ENCODE results near the gene ITGB7. TPM values are rescaled to one million over a fixed set of nuclear protein-coding genes. Genes with fewer than 3 reads are reported as not detected.
"Not testable (repeated sequence)": the region's sequence is repeated elsewhere in the genome, so short reads cannot be mapped to it uniquely, and the experiment has no call there.

ITGB7 gene
- polyA plus RNA-seq, 2 donors = 7.5 to 8.0 TPM

DNA sequence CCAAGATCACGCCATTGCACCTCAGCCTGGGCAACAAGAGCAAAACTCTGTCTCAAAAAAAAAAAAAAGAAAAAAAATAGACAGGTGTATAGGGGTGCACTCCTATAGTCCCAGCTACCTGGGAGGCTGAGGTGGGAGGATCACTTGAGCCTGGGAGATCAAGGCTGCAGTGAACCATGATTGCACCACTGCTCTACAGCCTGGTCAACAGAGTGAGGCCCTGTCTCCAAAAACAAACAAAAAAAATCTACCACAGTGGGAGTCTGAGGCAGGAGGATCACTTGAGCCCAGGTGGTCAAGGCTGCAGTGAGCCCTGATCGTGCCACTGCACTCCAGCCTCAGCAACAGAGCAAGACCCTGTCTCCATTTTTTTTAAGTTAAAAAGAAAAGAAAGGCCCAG lies 44.0 kb downstream of the ITGB7 start:
- not testable (repeated sequence) for H3K9me3 ChIP-seq (ENCODE audit: control insufficient read depth in 2 of 2, insufficient read depth in 1 of 2, low read depth in 1 of 2, low read length in 1 of 2); H3K27me3 ChIP-seq (ENCODE audit: control insufficient read depth in 1 of 2, insufficient read depth in 2 of 2, low read length in 2 of 2); H3K36me3 ChIP-seq (ENCODE audit: control insufficient read depth in 2 of 2, insufficient read depth in 2 of 2, low read length in 1 of 2); H3K27ac ChIP-seq (ENCODE audit: low read depth in 2 of 2, low read length in 1 of 2); H3K4me3 ChIP-seq (ENCODE audit: low read depth in 1 of 2, low read length in 2 of 2); H3K4me1 ChIP-seq (ENCODE audit: control insufficient read depth in 2 of 2, insufficient read depth in 2 of 2, low read length in 1 of 2)
- 92 to 97% methylated on average over 2 of the region's 2 CpGs for WGBS, 2 donors

DNA sequence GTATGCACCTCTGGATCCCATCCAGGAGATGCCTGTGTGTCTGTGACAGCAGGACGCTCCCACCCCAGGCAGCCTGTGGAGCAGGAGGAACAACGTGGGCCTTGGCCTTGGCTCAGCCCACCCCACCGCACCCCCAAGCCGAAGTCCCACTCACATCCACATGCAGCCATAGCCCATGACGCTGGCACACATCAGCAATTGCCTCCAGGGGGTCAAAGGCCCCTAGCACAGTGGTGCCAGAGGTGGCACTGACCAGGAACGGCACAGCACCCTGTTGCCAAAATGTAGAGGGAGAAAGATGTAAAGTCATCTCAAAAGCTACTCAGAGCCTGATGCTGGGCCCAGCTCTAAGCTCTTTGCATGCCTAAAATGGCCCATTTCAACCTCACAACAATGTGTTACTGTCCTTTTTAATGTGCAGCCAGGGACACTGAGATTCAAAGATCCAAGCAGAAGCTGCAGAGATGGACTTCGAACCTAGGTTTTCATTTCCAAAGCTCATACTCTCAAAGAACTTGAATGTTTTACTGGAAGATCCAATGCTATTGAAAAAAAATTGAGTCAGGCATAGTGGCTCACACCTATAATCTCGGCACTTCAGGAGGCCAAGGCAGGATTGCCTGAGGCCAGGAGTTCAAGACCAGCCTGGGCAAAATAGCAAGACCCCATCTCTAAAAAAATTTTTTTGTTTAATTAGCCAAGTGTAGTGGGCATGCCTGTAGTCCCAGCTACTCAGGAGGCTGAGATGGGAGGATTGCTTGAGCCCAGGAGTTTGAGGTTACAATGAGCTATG lies 45.7 kb downstream of the ITGB7 start:
- no peak overlapping the region for H3K4me3 ChIP-seq (ENCODE audit: low read depth in 1 of 2, low read length in 2 of 2)
- no peaks in the 10 kb centered on the region for H3K27me3 ChIP-seq (ENCODE audit: control insufficient read depth in 1 of 2, insufficient read depth in 2 of 2, low read length in 2 of 2)
- WGBS, 2 donors = 89 to 91% methylated on average over 8 of the region's 8 CpGs
- H3K4me1 ChIP-seq (ENCODE audit: control insufficient read depth in 2 of 2, insufficient read depth in 2 of 2, low read length in 1 of 2) = no peaks in the 10 kb centered on the region
- no peaks in the 10 kb centered on the region for H3K9me3 ChIP-seq (ENCODE audit: control insufficient read depth in 2 of 2, insufficient read depth in 1 of 2, low read depth in 1 of 2, low read length in 1 of 2)
- peaks cover 0 to 10% of the 10 kb centered on the region in 2 donors for H3K36me3 ChIP-seq (ENCODE audit: control insufficient read depth in 2 of 2, insufficient read depth in 2 of 2, low read length in 1 of 2)
- H3K27ac ChIP-seq (ENCODE audit: low read depth in 2 of 2, low read length in 1 of 2) = no peak overlapping the region

DNA sequence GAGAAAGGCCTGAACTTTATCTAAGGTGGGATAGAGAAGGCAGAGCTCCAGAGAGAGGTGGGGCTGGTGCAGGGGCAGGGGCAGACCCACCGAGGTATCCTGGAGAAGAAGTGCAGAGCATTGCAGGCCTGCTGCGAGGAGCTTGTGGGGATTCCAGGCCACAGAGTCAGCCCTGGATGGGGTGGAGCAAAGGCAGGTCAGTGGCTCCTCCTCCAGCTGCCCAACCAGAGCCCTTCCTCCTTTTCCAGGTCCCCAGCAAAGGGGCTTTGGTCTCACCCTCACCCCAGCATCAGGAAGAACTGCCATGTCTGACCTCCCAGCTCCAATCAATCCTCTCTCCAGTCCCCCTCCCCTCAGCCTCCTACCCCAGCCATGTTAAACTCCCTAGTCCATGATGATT lies 46.4 kb downstream of the ITGB7 start:
- Histone ChIP-seq H3K27me3 (ENCODE audit: control insufficient read depth in 1 of 2, insufficient read depth in 2 of 2, low read length in 2 of 2) (no peaks in the 10 kb centered on the region), H3K4me1 (ENCODE audit: control insufficient read depth in 2 of 2, insufficient read depth in 2 of 2, low read length in 1 of 2) (no peaks in the 10 kb centered on the region), H3K9me3 (ENCODE audit: control insufficient read depth in 2 of 2, insufficient read depth in 1 of 2, low read depth in 1 of 2, low read length in 1 of 2) (no peaks in the 10 kb centered on the region), H3K4me3 (ENCODE audit: low read depth in 1 of 2, low read length in 2 of 2) (no peak overlapping the region), H3K36me3 (ENCODE audit: control insufficient read depth in 2 of 2, insufficient read depth in 2 of 2, low read length in 1 of 2) (peaks cover 0 to 10% of the 10 kb centered on the region in 2 donors), H3K27ac (ENCODE audit: low read depth in 2 of 2, low read length in 1 of 2) (no peak overlapping the region)
- 75 to 81% methylated on average over 2 of the region's 2 CpGs for WGBS, 2 donors

DNA sequence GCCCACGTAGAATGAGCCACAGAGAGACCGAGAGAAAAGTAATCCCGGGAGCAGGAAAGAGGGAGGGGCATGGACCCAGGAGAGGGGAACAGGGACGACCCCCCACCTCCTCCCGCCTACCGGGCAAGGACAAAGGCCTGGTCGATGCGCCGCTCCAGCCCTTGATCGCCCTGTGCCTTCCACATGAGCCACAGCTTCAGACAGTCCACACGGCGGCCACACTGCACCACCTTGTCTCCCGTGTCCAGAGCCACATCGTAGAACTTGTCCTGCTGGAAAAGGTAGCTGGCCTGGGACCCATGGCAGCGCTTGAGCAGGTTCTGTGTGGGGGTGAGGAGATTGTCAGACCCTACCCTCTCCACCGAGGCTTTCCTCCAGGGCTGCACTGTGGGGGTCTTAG lies 47.1 kb downstream of the ITGB7 start:
- no peak overlapping the region for H3K4me3 ChIP-seq (ENCODE audit: low read depth in 1 of 2, low read length in 2 of 2)
- H3K27ac ChIP-seq (ENCODE audit: low read depth in 2 of 2, low read length in 1 of 2) = peak overlapping the region in 1 of 2 donors; percentile 3
- peaks cover 0 to 10% of the 10 kb centered on the region in 2 donors for H3K36me3 ChIP-seq (ENCODE audit: control insufficient read depth in 2 of 2, insufficient read depth in 2 of 2, low read length in 1 of 2)
- no peaks in the 10 kb centered on the region for H3K27me3 ChIP-seq (ENCODE audit: control insufficient read depth in 1 of 2, insufficient read depth in 2 of 2, low read length in 2 of 2)
- no peaks in the 10 kb centered on the region for H3K9me3 ChIP-seq (ENCODE audit: control insufficient read depth in 2 of 2, insufficient read depth in 1 of 2, low read depth in 1 of 2, low read length in 1 of 2)
- no peaks in the 10 kb centered on the region for H3K4me1 ChIP-seq (ENCODE audit: control insufficient read depth in 2 of 2, insufficient read depth in 2 of 2, low read length in 1 of 2)
- 84 to 86% methylated on average over 13 to 16 of the region's 16 CpGs for WGBS, 2 donors

DNA sequence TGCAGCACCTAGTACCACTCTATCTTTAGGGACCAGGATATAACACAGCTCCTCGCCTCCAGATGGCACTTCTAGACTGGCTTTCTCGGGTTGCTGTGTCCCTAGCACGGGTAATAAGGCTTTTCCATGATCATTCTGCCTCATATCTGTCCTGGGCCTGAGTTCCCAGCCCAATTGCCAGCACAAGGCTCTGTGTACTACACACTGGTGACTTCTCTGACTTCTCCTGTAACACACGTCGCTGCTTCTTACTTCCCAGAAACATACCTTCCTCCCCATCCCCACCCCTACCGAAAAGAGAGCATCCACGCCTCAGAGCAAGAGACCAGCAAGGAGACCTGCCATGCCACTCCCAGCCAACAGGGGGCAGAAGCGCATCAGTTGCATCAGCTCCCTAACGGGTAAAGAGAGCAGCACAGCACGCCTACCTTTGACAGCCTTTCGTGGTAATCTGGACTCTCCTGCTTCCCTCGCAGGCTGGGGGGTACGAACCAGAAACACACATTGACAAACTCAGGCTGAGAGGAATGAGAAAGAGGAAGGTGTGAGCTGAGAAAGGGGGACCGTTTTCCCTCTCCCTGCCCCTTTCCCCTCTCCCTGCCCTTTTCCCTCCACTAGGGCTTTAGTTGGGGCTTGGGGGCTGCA lies 47.7 kb downstream of the ITGB7 start:
- peaks cover 0 to 10% of the 10 kb centered on the region in 2 donors for H3K36me3 ChIP-seq (ENCODE audit: control insufficient read depth in 2 of 2, insufficient read depth in 2 of 2, low read length in 1 of 2)
- no peaks in the 10 kb centered on the region for H3K27me3 ChIP-seq (ENCODE audit: control insufficient read depth in 1 of 2, insufficient read depth in 2 of 2, low read length in 2 of 2)
- H3K4me1 ChIP-seq (ENCODE audit: control insufficient read depth in 2 of 2, insufficient read depth in 2 of 2, low read length in 1 of 2) = no peaks in the 10 kb centered on the region
- peak overlapping the region in 1 of 2 donors; percentile 34 for H3K27ac ChIP-seq (ENCODE audit: low read depth in 2 of 2, low read length in 1 of 2)
- 16 to 17% methylated on average over 14 of the region's 14 CpGs for WGBS, 2 donors
- H3K9me3 ChIP-seq (ENCODE audit: control insufficient read depth in 2 of 2, insufficient read depth in 1 of 2, low read depth in 1 of 2, low read length in 1 of 2) = no peaks in the 10 kb centered on the region
- H3K4me3 ChIP-seq (ENCODE audit: low read depth in 1 of 2, low read length in 2 of 2) = no peak overlapping the region

DNA sequence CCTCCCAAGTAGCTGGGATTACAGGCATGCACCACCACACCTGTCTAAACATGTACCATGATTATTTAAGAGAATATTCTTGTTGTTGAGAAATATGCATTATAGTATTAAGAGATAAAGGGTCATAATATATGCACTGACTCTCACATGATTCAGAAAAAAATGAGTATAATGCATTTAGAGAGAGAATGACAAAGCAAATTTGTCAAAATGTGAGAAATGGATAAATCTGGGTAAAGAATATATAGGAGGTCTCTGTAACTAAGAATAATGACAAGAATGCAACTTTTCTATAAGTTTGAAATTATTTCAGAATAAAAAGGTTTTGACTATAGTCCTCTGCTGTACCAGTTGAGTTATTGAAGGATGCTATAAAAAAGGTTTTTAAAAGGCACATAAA lies 54.7 kb downstream of the ITGB7 start:
- Histone ChIP-seq H3K4me3 (ENCODE audit: low read depth in 1 of 2, low read length in 2 of 2) (no peak overlapping the region), H3K27ac (ENCODE audit: low read depth in 2 of 2, low read length in 1 of 2) (no peak overlapping the region), H3K27me3 (ENCODE audit: control insufficient read depth in 1 of 2, insufficient read depth in 2 of 2, low read length in 2 of 2) (no peaks in the 10 kb centered on the region), H3K4me1 (ENCODE audit: control insufficient read depth in 2 of 2, insufficient read depth in 2 of 2, low read length in 1 of 2) (no peaks in the 10 kb centered on the region), H3K9me3 (ENCODE audit: control insufficient read depth in 2 of 2, insufficient read depth in 1 of 2, low read depth in 1 of 2, low read length in 1 of 2) (no peaks in the 10 kb centered on the region), H3K36me3 (ENCODE audit: control insufficient read depth in 2 of 2, insufficient read depth in 2 of 2, low read length in 1 of 2) (no peaks in the 10 kb centered on the region)

DNA sequence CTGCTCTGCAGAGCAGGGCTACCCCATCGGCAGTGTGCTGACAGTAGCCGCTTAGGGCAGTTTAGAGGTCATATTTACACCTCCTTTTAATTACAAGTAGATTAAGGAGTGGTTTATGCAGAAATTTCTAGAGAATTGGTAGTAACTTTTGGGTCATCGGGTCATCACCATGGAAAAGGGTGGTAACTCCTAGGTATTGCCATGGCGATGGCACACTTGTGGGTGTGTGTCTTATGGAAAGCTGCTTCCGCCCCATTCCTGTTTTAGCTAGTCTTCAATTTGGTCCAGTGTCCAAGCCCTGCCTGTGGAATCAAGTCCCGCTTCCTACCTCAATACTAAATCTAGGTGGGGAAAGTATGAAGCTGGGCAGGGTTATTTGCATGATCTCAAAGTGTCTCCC lies 56.0 kb downstream of the ITGB7 start:
- Histone ChIP-seq H3K27ac (ENCODE audit: low read depth in 2 of 2, low read length in 1 of 2) (no peak overlapping the region), H3K27me3 (ENCODE audit: control insufficient read depth in 1 of 2, insufficient read depth in 2 of 2, low read length in 2 of 2) (no peaks in the 10 kb centered on the region), H3K4me3 (ENCODE audit: low read depth in 1 of 2, low read length in 2 of 2) (no peak overlapping the region), H3K9me3 (ENCODE audit: control insufficient read depth in 2 of 2, insufficient read depth in 1 of 2, low read depth in 1 of 2, low read length in 1 of 2) (no peaks in the 10 kb centered on the region), H3K4me1 (ENCODE audit: control insufficient read depth in 2 of 2, insufficient read depth in 2 of 2, low read length in 1 of 2) (no peaks in the 10 kb centered on the region), H3K36me3 (ENCODE audit: control insufficient read depth in 2 of 2, insufficient read depth in 2 of 2, low read length in 1 of 2) (no peaks in the 10 kb centered on the region)
- 85 to 88% methylated on average over 6 of the region's 6 CpGs for WGBS, 2 donors

DNA sequence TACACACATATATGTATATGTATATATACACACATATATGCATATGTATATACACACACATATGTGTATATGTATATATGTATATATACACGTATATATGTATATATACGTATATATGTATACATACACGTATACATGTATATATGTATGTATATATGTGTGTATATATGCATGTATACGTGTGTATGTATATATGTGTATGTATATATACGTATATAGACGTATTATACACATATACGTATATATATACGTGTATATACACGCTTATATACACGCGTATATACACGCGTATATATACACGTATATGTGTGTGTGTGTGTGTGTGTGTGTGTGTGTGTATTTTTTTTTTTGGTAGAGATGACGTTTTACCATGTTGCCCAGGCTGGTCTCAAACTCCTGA lies 59.4 kb downstream of the ITGB7 start:
- no peaks in the 10 kb centered on the region for H3K27me3 ChIP-seq (ENCODE audit: control insufficient read depth in 1 of 2, insufficient read depth in 2 of 2, low read length in 2 of 2)
- H3K36me3 ChIP-seq (ENCODE audit: control insufficient read depth in 2 of 2, insufficient read depth in 2 of 2, low read length in 1 of 2) = no peaks in the 10 kb centered on the region
- no peaks in the 10 kb centered on the region for H3K9me3 ChIP-seq (ENCODE audit: control insufficient read depth in 2 of 2, insufficient read depth in 1 of 2, low read depth in 1 of 2, low read length in 1 of 2)
- no peaks in the 10 kb centered on the region for H3K4me1 ChIP-seq (ENCODE audit: control insufficient read depth in 2 of 2, insufficient read depth in 2 of 2, low read length in 1 of 2)
- no peak overlapping the region for H3K4me3 ChIP-seq (ENCODE audit: low read depth in 1 of 2, low read length in 2 of 2)
- 92 to 93% methylated on average over 15 of the region's 15 CpGs for WGBS, 2 donors
- H3K27ac ChIP-seq (ENCODE audit: low read depth in 2 of 2, low read length in 1 of 2) = no peak overlapping the region

DNA sequence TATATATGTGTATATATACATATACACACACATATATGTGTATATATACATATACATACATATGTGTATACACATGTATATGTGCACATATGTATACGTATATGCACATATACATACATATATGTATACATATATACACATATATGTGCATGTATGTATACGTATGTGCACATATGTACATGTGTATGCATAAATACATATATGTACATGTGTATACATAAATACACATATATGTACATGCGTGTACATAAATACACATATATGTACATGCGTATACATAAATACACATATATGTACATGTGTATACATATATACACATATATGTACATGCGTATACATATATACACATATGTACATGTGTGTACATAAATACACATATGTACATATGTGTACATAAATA lies 59.9 kb downstream of the ITGB7 start:
- H3K36me3 ChIP-seq (ENCODE audit: control insufficient read depth in 2 of 2, insufficient read depth in 2 of 2, low read length in 1 of 2) = no peaks in the 10 kb centered on the region
- no peak overlapping the region for H3K27ac ChIP-seq (ENCODE audit: low read depth in 2 of 2, low read length in 1 of 2)
- WGBS, 2 donors = 90 to 91% methylated on average over 5 of the region's 5 CpGs
- H3K4me3 ChIP-seq (ENCODE audit: low read depth in 1 of 2, low read length in 2 of 2) = no peak overlapping the region
- H3K27me3 ChIP-seq (ENCODE audit: control insufficient read depth in 1 of 2, insufficient read depth in 2 of 2, low read length in 2 of 2) = no peaks in the 10 kb centered on the region
- H3K9me3 ChIP-seq (ENCODE audit: control insufficient read depth in 2 of 2, insufficient read depth in 1 of 2, low read depth in 1 of 2, low read length in 1 of 2) = no peaks in the 10 kb centered on the region
- no peaks in the 10 kb centered on the region for H3K4me1 ChIP-seq (ENCODE audit: control insufficient read depth in 2 of 2, insufficient read depth in 2 of 2, low read length in 1 of 2)

All from esophagus (tissue), 2 donors.